ENCODE data around the gene C21orf58.

C21orf58 gene

GRCh38 chr21:46255166-46255565, 68.5 kb downstream of the C21orf58 start:
- DNase-seq (ENCODE audit: low spot score): no peak

- no peak for DNase-seq (ENCODE audit: low spot score)
These were observed 69.3 kb downstream of the C21orf58 start for GRCh38 chr21:46254208-46254975.

- no peak for DNase-seq (ENCODE audit: low spot score)
These were observed 70.0 kb downstream of the C21orf58 start for GRCh38 chr21:46253610-46254124.

DNA sequence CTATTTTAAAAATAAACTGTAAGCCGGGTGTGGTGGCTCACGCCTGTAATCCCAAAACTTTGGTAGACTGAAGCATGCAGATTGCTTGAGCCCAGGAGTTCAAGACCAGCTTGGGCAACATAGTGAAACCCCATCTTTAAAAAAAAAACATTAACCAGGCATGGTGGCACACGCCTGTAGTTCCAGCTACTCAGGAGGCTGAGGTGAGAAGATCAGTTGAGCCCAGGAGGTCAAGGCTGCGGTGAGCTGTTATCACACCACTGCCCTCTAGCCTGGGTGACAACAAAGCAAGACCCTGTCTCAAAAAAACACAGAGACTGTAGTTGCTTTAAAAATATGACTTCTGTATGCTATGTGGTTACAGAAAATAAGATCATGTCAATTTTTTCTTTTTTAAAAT, 70.8 kb downstream of the C21orf58 start:
- DNase-seq (ENCODE audit: low spot score): no peak
